GM12878 (cell line): ENCODE results near the gene IGF1R.

Source experiments
- CBX3 ChIP-seq: fragments of 200-600 bp; sonication (generic); IDR thresholded peaks from 2 replicates; pipeline ENCODE4 v1.6.1; 2016; ENCODE audit warnings: low read depth, borderline replicate concordance
- CHD4 ChIP-seq: fragments of 200-600 bp; sonication (generic); IDR thresholded peaks from 2 replicates; pipeline ENCODE4 v1.6.1; 2016; ENCODE audit warnings: mild to moderate bottlenecking
- CTCF ChIP-seq, 3 experiments: IDR thresholded peaks in 2 of 3; conservative IDR thresholded peaks in 1 of 3; 2 replicates each; pipeline ENCODE4 v1.5.1; 2011; ENCODE audit warnings: low read depth in 3 of 3, low read length in 3 of 3, mild to moderate bottlenecking in 3 of 3, control low read depth in 2 of 3, moderate library complexity in 2 of 3, inconsistent platforms in 1 of 3, mixed read lengths in 1 of 3; ENCODE audit not compliant: control insufficient read depth in 2 of 3, insufficient read depth in 1 of 3; ENCODE audit errors: extremely low read depth in 1 of 3
- HDAC2 ChIP-seq: fragments of 200-600 bp; sonication (generic); IDR thresholded peaks from 2 replicates; pipeline ENCODE4 v1.6.1; 2017
- MXI1 ChIP-seq: fragments of 150-350 bp; IDR thresholded peaks from 2 replicates; pipeline ENCODE4 v1.6.1; 2011; ENCODE audit warnings: low read depth, mild to moderate bottlenecking, inconsistent platforms, low read length, improper control_type of control experiment
- NFYA ChIP-seq: IDR thresholded peaks from 2 replicates; pipeline ENCODE4 v1.6.1; 2011; ENCODE audit warnings: low read depth, mild to moderate bottlenecking, low read length, improper control_type of control experiment, borderline replicate concordance
- POLR2A ChIP-seq: IDR thresholded peaks from 2 replicates; pipeline ENCODE4 v1.6.1; 2011; ENCODE audit warnings: low read depth, mild to moderate bottlenecking, low read length
- SMC3 ChIP-seq: IDR thresholded peaks from 2 replicates; pipeline ENCODE4 v1.6.1; 2011; ENCODE audit warnings: low read length, improper control_type of control experiment, borderline replicate concordance

- TF ChIP-seq HDAC2 (no peak), CTCF (IDR thresholded peaks at IDR 0.05 in 2 of 3, conservative IDR thresholded peaks at IDR 0.05 in 1 of 3; ENCODE audit: control insufficient read depth in 2 of 3, extremely low read depth in 1 of 3, insufficient read depth in 1 of 3, low read depth in 3 of 3, low read length in 3 of 3) (no peak), POLR2A (no peak), MXI1 (no peak), NFYA (no peak), CHD4 (no peak), CBX3 (no peak), SMC3 (no peak)
Measured at GRCh38 chr15:98655732-98656131, 7.4 kb downstream of the IGF1R start.
